IMR-90 (cell line): ENCODE measurements around the gene RAB39B. TPM values are rescaled to one million over a fixed set of nuclear protein-coding genes. Genes with fewer than 3 reads are reported as not detected.

Experiments
- ATAC-seq: fragments of 200-7000 bp; cut with Tn5 transposase; 2 replicates; pipeline ENCODE4 v1.9.1; 2020; ENCODE audit warnings: low read depth, mild to moderate bottlenecking, moderate library complexity
- BruUV-seq: library from RNA; stranded (reverse); fragments of 400-500 nt; replicated peaks from 2 replicates; lab custom pipeline; 2021; lab: Mats Ljungman, UMichigan
- CTCF ChIA-PET: fragments of 300-600 bp; formaldehyde crosslinking; extraction: SDS; loops from one replicate; lab custom pipeline; 2021; ENCODE audit warnings: antibody characterized with exemption; lab: Yijun Ruan, JAX
- POLR2A ChIA-PET: fragments of 300-600 bp; sonication (Branson Sonifier 250); formaldehyde crosslinking; loops from one replicate; lab custom pipeline; 2022; ENCODE audit warnings: antibody characterized with exemption; ENCODE audit not compliant: unreplicated experiment; lab: Charles Lee
- DNase-seq: peaks from one replicate; pipeline ENCODE4 v3.0.0; 2013
- H2AFZ ChIP-seq: replicated peaks from 2 replicates; pipeline ENCODE3; 2013; ENCODE audit warnings: low read length, mild to moderate bottlenecking; ENCODE audit not compliant: poor library complexity
- H2AK5ac ChIP-seq: 2 replicates; pipeline ENCODE4 v1.6.1; 2013; ENCODE audit warnings: low read depth, low read length, inconsistent platforms
- H2AK9ac ChIP-seq: replicated peaks from 2 replicates; pipeline ENCODE3; 2013; ENCODE audit warnings: mild to moderate bottlenecking, low read depth, low read length, moderate library complexity; ENCODE audit not compliant: poor library complexity
- H2BK120ac ChIP-seq: 2 replicates; pipeline ENCODE4 v1.6.1; 2013; ENCODE audit warnings: low read depth, low read length, inconsistent platforms
- H2BK15ac ChIP-seq: 3 replicates; pipeline ENCODE4 v1.6.1; 2013; ENCODE audit warnings: low read depth, low read length, inconsistent platforms
- H2BK20ac ChIP-seq: 2 replicates; pipeline ENCODE4 v1.6.1; 2013; ENCODE audit warnings: low read depth, mild to moderate bottlenecking, inconsistent platforms, low read length, moderate library complexity
- H2BK5ac ChIP-seq: 2 replicates; pipeline ENCODE4 v1.6.1; 2013; ENCODE audit warnings: mild to moderate bottlenecking, low read depth, low read length, inconsistent platforms; ENCODE audit not compliant: poor library complexity, severe bottlenecking
- H3K14ac ChIP-seq: replicated peaks from 2 replicates; pipeline ENCODE4 v1.6.1; 2013; ENCODE audit warnings: low read depth, low read length, inconsistent platforms
- H3K18ac ChIP-seq: 2 replicates; pipeline ENCODE4 v1.6.1; 2013; ENCODE audit warnings: low read depth, low read length, control low read depth
- H3K23ac ChIP-seq: 2 replicates; pipeline ENCODE4 v1.6.1; 2013; ENCODE audit warnings: low read depth, low read length, inconsistent platforms
- H3K27ac ChIP-seq: 2 replicates; pipeline ENCODE4 v1.5.1; 2013; ENCODE audit warnings: mild to moderate bottlenecking, control low read depth, low read length; ENCODE audit not compliant: insufficient read depth
- H3K27me3 ChIP-seq: 2 replicates; pipeline ENCODE4 v1.6.1; 2013; ENCODE audit warnings: low read length; ENCODE audit not compliant: control insufficient read depth, insufficient read depth
- H3K36me3 ChIP-seq: 2 replicates; pipeline ENCODE4 v1.6.1; 2013; ENCODE audit warnings: low read length, mixed read lengths; ENCODE audit not compliant: control insufficient read depth, insufficient read depth
- H3K4ac ChIP-seq: 2 replicates; pipeline ENCODE4 v1.6.1; 2013; ENCODE audit warnings: low read depth, low read length, inconsistent platforms
- H3K4me1 ChIP-seq: 2 replicates; pipeline ENCODE4 v1.6.1; 2013; ENCODE audit warnings: low read length, mixed read lengths; ENCODE audit not compliant: control insufficient read depth, insufficient read depth
- H3K4me2 ChIP-seq: 2 replicates; pipeline ENCODE4 v1.6.1; 2013; ENCODE audit warnings: low read depth, mild to moderate bottlenecking, control low read depth, low read length, moderate library complexity
- H3K4me3 ChIP-seq: 2 replicates; pipeline ENCODE4 v1.5.1; 2013; ENCODE audit warnings: low read depth, mild to moderate bottlenecking, control low read depth, low read length, moderate library complexity; ENCODE audit not compliant: insufficient read depth
- H3K56ac ChIP-seq: 2 replicates; pipeline ENCODE4 v1.6.1; 2013; ENCODE audit warnings: low read length, inconsistent platforms; ENCODE audit not compliant: insufficient read depth; ENCODE audit errors: extremely low read depth
- H3K79me1 ChIP-seq, 2 experiments: 2 replicates each; pipeline ENCODE4 v1.6.1; 2013; ENCODE audit warnings: low read length in 2 of 2, inconsistent platforms in 1 of 2, low read depth in 1 of 2
- H3K9ac ChIP-seq: 2 replicates; pipeline ENCODE4 v1.6.1; 2013; ENCODE audit warnings: low read depth, low read length, control low read depth
- H3K9me1 ChIP-seq: 2 replicates; pipeline ENCODE4 v1.6.1; 2013; ENCODE audit warnings: low read length, inconsistent platforms; ENCODE audit not compliant: insufficient read depth
- H3K9me3 ChIP-seq: 2 replicates; pipeline ENCODE4 v1.6.1; 2013; ENCODE audit warnings: low read length; ENCODE audit not compliant: control insufficient read depth, insufficient read depth
- H4K20me1 ChIP-seq: 2 replicates; pipeline ENCODE4 v1.6.1; 2013; ENCODE audit warnings: low read length, inconsistent platforms; ENCODE audit not compliant: insufficient read depth
- H4K5ac ChIP-seq: 2 replicates; pipeline ENCODE4 v1.6.1; 2013; ENCODE audit warnings: mild to moderate bottlenecking, low read depth, low read length, control low read depth
- H4K8ac ChIP-seq, 2 experiments: 2 replicates each; pipeline ENCODE4 v1.6.1; 2013; ENCODE audit warnings: low read depth in 2 of 2, low read length in 2 of 2, control low read depth in 1 of 2, inconsistent platforms in 1 of 2
- H4K91ac ChIP-seq: 2 replicates; pipeline ENCODE4 v1.6.1; 2013; ENCODE audit warnings: low read depth, low read length, inconsistent platforms; ENCODE audit not compliant: insufficient read depth
- MAZ ChIP-seq: IDR thresholded peaks from 2 replicates; pipeline ENCODE4 v1.6.1; 2012; ENCODE audit warnings: low read depth, mild to moderate bottlenecking, low read length, improper control_type of control experiment, moderate library complexity, borderline replicate concordance
- RCOR1 ChIP-seq: IDR thresholded peaks from 2 replicates; pipeline ENCODE4 v1.6.1; 2012; ENCODE audit warnings: mild to moderate bottlenecking, low read length, improper control_type of control experiment; ENCODE audit not compliant: insufficient replicate concordance
- RFX5 ChIP-seq: IDR thresholded peaks from 2 replicates; pipeline ENCODE4 v1.8.0; 2012; ENCODE audit warnings: low read depth, mild to moderate bottlenecking, low read length, moderate library complexity
- WGBS, 2 experiments: methylation state at CpG; one replicate each; pipeline versions ENCODE4 v1.1.5 to v1.1.7; 2013; ENCODE audit warnings: missing lambda C conversion rate in 2 of 2; ENCODE audit not compliant: insufficient read length in 1 of 2; ENCODE audit errors: extremely low coverage in 2 of 2; 5-methylcytosine and 5-hydroxymethylcytosine counted together
- dilution Hi-C: fragments of 300-500 bp; cut with HindIII; formaldehyde crosslinking; loops from one replicate; pipeline ENCODE4 v1.14.3; 2018; ENCODE audit warnings: low sequenced_read_pairs; ENCODE audit not compliant: unreplicated experiment
- in situ Hi-C: fragments of 300-500 bp; cut with MboI; formaldehyde crosslinking; loops from 3 replicates; pipeline ENCODE4 v1.14.3; 2019; ENCODE audit warnings: low sequenced_read_pairs, inconsistent platforms, mixed read lengths
- intact Hi-C: fragments of 100-400 bp; cut with micrococcal nuclease; formaldehyde crosslinking; loops from 2 replicates; pipeline ENCODE4 v1.10.0; 2022
- polyA plus RNA-seq, 3 experiments: library from polyadenylated mRNA; depleted of rRNA; stranded (reverse); fragments of >200 nt; gene quantifications; 2 replicates each; pipeline ENCODE4 v1.2.3, GENCODE V29; 2012; ENCODE audit warnings: low replicate concordance in 1 of 3
- total RNA-seq: library from RNA; depleted of rRNA; stranded (reverse); fragments of >200 nt; gene quantifications from 2 replicates; pipeline ENCODE4 v1.2.3, GENCODE V29; 2012

The RAB39B gene
- total and polyA plus RNA-seq, 2 of the 4 experiments (the other 2 are of a cell fraction) = 0.29 to 0.54 TPM

- H3K4me1 ChIP-seq = no peaks in the 10 kb centered on the region
- WGBS, 2 experiments = 33% methylated on average over 1 of the region's 4 CpGs; no CpG with 5 or more reads in 1 of the 2 experiments
- ATAC-seq = no peak
Measured at GRCh38 chrX:155313766-155314165, 49.5 kb upstream of the RAB39B start.

More at GRCh38 chrX:155313766-155314165, 49.5 kb upstream of the RAB39B start:
- CTCF ChIA-PET = no interaction called here
- no peak overlapping the region for H3K27ac ChIP-seq
- in situ Hi-C loops = no loop called here
- dilution Hi-C loops = no loop called here
- H3K14ac ChIP-seq = no peak overlapping the region
- no peaks in the 10 kb centered on the region for H3K9me3 ChIP-seq
- H4K20me1 ChIP-seq = no peaks in the 10 kb centered on the region
- POLR2A ChIA-PET = no interaction called here
- H3K9me1 ChIP-seq = no peaks in the 10 kb centered on the region
- H2BK5ac ChIP-seq = no peak overlapping the region
- H3K4me3 ChIP-seq = no peak overlapping the region
- no peak overlapping the region for H4K8ac ChIP-seq
- H4K91ac ChIP-seq = no peak overlapping the region
- H3K79me1 ChIP-seq = no peaks in the 10 kb centered on the region
- TF ChIP-seq RFX5 = no peak
- TF ChIP-seq RCOR1 = no peak
- TF ChIP-seq MAZ = no peak
- H2BK15ac ChIP-seq = no peak overlapping the region
- H3K4ac ChIP-seq = no peak overlapping the region
- no TSS peak for BruUV-seq
- H2AFZ ChIP-seq = no peak overlapping the region
- H3K56ac ChIP-seq = no peak overlapping the region
- no peak overlapping the region for H3K18ac ChIP-seq
- H3K9ac ChIP-seq = no peak overlapping the region
- intact Hi-C loops = no loop called here
- no peak for DNase-seq
- no peak overlapping the region for H3K23ac ChIP-seq
- H3K36me3 ChIP-seq = no peaks in the 10 kb centered on the region
- no peak overlapping the region for H2BK20ac ChIP-seq
- no peak overlapping the region for H2AK5ac ChIP-seq
- no peak overlapping the region for H3K4me2 ChIP-seq
- H3K27me3 ChIP-seq = no peaks in the 10 kb centered on the region
- no peak overlapping the region for H4K5ac ChIP-seq
- H2BK120ac ChIP-seq = no peak overlapping the region
- H2AK9ac ChIP-seq = no peak overlapping the region
